ENCODE results near the gene PPP1R1B. TPM values are rescaled to one million over a fixed set of nuclear protein-coding genes. Genes with fewer than 3 reads are reported as not detected.

PPP1R1B gene
- total RNA-seq, 2 experiments from 2014 or later: not detected

- Mint-ChIP-seq H3K27me3 (peaks cover 25% of the 10 kb centered on the region), H3K9me3 (no peaks in the 10 kb centered on the region), H3K4me1 (ENCODE audit: low read depth) (peaks cover 11% of the 10 kb centered on the region), H3K4me3 (no peak overlapping the region), H3K27ac (no peak overlapping the region), H3K36me3 (no peaks in the 10 kb centered on the region)
- no peak for DNase-seq
- ChIA-PET CTCF (interaction anchor here (0.6 to 6.5 kb wide), 14 partner anchors 9 to 496 kb away, joined by 3 to 57 read pairs (median 4); partner anchors contain the start of gene MIEN1), POLR2A (no interaction called here)
- intact Hi-C loops (cut with micrococcal nuclease): no loop called here
Measured at GRCh38 chr17:39669897-39670735, 43.4 kb downstream of the PPP1R1B start.

GRCh38 chr17:39670746-39671145 lies 44.0 kb downstream of the PPP1R1B start:
- DNase-seq: no peak
- ChIA-PET POLR2A (no interaction called here), CTCF (interaction anchor here (0.6 to 6.5 kb wide), 11 partner anchors 9 to 496 kb away, joined by 3 to 57 read pairs (median 4); partner anchors contain the start of gene MIEN1)
- Mint-ChIP-seq H3K27me3 (peaks cover 23% of the 10 kb centered on the region), H3K36me3 (no peaks in the 10 kb centered on the region), H3K4me3 (no peak overlapping the region), H3K4me1 (ENCODE audit: low read depth) (peaks cover 15% of the 10 kb centered on the region), H3K27ac (no peak overlapping the region), H3K9me3 (no peaks in the 10 kb centered on the region)
- intact Hi-C loops (cut with micrococcal nuclease): no loop called here

- Mint-ChIP-seq H3K4me1 (ENCODE audit: low read depth) (peaks cover 26% of the 10 kb centered on the region), H3K27me3 (peaks cover 13% of the 10 kb centered on the region), H3K27ac (no peak overlapping the region), H3K4me3 (no peak overlapping the region), H3K36me3 (no peaks in the 10 kb centered on the region), H3K9me3 (no peaks in the 10 kb centered on the region)
- ChIA-PET CTCF (interaction anchor here (1.2 to 6.5 kb wide), 7 partner anchors 7 to 124 kb away, joined by 3 to 57 read pairs (median 6); partner anchors contain the start of gene MIEN1), POLR2A (no interaction called here)
- DNase-seq: peak; percentile 28
- intact Hi-C loops (cut with micrococcal nuclease): no loop called here
Measured at GRCh38 chr17:39671651-39672521, 45.1 kb downstream of the PPP1R1B start.

DNA sequence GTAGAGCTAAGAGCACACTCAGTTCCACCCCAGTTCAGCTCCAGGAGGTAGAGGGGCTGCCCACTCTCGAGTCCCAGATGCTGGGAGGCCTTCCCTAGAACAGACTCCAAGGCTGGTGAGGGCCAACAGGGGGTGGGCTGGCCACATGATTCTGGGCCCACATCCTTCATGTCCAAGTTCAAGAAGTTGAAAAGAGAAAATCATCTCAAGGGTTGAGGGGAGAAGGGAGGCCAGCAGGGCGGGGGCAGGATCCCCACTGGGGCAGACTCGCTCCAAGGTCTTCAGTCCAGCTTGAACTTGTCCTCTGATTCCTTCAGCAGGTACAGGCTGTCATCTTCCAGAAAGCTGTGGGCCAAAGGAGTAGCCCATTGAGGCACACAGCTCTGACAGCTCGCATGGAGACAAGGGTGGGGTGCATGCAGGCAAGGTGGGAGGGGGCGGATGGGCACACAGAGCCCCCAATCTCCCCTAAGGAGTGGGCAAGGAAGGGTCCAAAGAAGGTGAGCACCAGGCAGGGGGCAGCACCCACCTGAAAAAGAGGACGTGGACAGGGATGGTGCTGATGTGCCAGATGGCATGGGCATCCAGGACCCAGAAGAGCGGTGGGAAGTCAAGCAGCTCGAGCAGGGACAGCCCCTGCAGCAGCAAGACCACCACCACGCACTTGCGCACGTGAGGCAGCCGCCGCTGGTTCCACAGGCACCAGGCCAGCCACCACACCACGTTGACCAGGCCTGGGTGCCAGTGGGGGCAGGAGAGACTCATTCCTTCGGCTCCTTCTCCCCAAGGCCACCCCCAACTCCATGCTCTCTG lies 46.0 kb downstream of the PPP1R1B start:
- Mint-ChIP-seq H3K27me3 (peaks cover 11% of the 10 kb centered on the region), H3K4me3 (no peak overlapping the region), H3K4me1 (ENCODE audit: low read depth) (peaks cover 34% of the 10 kb centered on the region), H3K9me3 (no peaks in the 10 kb centered on the region), H3K36me3 (no peaks in the 10 kb centered on the region), H3K27ac (no peak overlapping the region)
- intact Hi-C loops (cut with micrococcal nuclease): no loop called here
- no peak for DNase-seq
- ChIA-PET POLR2A (no interaction called here), CTCF (interaction anchor here (1.3 to 6.5 kb wide), 4 partner anchors 15 to 51 kb away, joined by 3 to 57 read pairs (median 10); partner anchors contain the start of gene PGAP3)

- no peak for DNase-seq
- peaks cover 37% of the 10 kb centered on the region for H3K4me1 Mint-ChIP-seq (ENCODE audit: low read depth)
- peaks cover 10% of the 10 kb centered on the region for H3K27me3 Mint-ChIP-seq
- intact Hi-C loops (cut with micrococcal nuclease): no loop called here
- no peak overlapping the region for H3K27ac Mint-ChIP-seq
- H3K9me3 Mint-ChIP-seq: no peaks in the 10 kb centered on the region
- POLR2A ChIA-PET: no interaction called here
- no peak overlapping the region for H3K4me3 Mint-ChIP-seq
- CTCF ChIA-PET: interaction anchor here (1.3 to 6.5 kb wide), 3 partner anchors 14 to 52 kb away, joined by 3 to 57 read pairs (median 3); partner anchors contain the start of gene PGAP3
- no peaks in the 10 kb centered on the region for H3K36me3 Mint-ChIP-seq
Measured at GRCh38 chr17:39673335-39674081, 46.8 kb downstream of the PPP1R1B start.

DNA sequence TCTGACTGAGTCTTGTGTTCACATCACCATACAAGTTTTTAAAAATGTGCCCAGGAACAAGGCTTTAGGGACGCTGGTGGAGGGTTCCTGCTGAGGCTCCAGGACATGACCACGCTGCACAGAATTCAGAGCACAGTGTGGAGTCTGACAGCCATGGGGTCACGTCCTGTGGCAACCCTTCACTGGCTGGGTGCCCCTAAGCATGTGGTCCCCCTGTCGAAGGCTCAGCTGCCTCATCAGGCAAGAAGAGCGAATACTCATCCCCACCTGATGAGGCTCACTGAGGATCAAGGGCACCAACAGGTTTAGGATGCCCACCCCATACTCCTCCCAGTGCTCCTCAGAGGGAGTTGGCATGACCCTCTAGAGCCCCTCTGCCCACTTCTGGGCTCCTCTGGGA lies 47.4 kb downstream of the PPP1R1B start:
- H3K9me3 Mint-ChIP-seq: no peaks in the 10 kb centered on the region
- CTCF ChIA-PET: interaction anchor here (1.4 to 6.5 kb wide), 3 partner anchors 14 to 52 kb away, joined by 3 to 57 read pairs (median 19); partner anchors contain the start of gene PGAP3
- no peaks in the 10 kb centered on the region for H3K36me3 Mint-ChIP-seq
- intact Hi-C loops (cut with micrococcal nuclease): no loop called here
- no peak for DNase-seq
- peaks cover 41% of the 10 kb centered on the region for H3K4me1 Mint-ChIP-seq (ENCODE audit: low read depth)
- no peak overlapping the region for H3K4me3 Mint-ChIP-seq
- POLR2A ChIA-PET: no interaction called here
- peaks cover 7% of the 10 kb centered on the region for H3K27me3 Mint-ChIP-seq
- no peak overlapping the region for H3K27ac Mint-ChIP-seq

DNA sequence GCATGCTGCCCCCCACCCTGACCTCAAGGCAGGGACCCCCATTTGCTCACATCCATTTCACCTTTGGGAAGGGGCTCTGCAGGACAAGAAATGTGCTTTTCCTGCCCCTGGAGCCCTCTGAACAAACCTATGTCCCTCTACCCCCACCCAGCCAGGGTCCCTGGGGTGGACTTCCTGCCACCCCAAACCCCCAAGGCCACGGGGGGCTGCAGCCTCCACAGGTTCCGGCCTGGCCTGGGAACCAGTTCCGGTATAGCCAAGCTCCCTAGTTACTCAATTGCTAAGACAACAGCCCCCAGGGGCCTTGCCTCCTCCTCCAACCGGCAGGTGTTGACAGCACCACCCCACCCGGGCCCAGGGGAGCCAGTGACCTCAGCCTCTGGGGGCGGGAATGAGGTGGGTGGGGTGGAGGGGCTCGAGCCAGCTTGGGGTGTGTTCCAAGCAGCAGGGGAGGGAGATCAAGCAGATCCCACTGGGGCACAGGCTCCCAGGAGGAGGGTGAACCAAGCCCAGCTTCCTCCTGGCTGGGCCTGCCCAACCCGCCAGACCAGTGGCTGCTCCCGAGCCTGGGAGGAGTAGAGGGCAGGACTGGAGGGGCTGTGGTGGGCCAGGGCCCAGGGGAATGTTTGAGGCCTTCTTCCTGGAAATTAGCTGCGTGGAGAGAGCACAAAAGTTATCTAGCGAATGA lies 48.1 kb downstream of the PPP1R1B start:
- H3K4me3 Mint-ChIP-seq: no peak overlapping the region
- peaks cover 47% of the 10 kb centered on the region for H3K4me1 Mint-ChIP-seq (ENCODE audit: low read depth)
- no peak overlapping the region for H3K27ac Mint-ChIP-seq
- H3K27me3 Mint-ChIP-seq: peaks cover 2% of the 10 kb centered on the region
- H3K36me3 Mint-ChIP-seq: no peaks in the 10 kb centered on the region
- intact Hi-C loops (cut with micrococcal nuclease): no loop called here
- no peak for DNase-seq
- ChIA-PET CTCF (interaction anchor here (1.9 to 4.3 kb wide), 2 partner anchors 9 to 21 kb away, joined by 5 to 19 read pairs; partner anchors contain the start of gene TCAP), POLR2A (interaction anchor here (0.7 kb wide), 1 partner anchor 13 kb away, joined by 4 read pairs; the partner anchor contains the start of gene PGAP3)
- no peaks in the 10 kb centered on the region for H3K9me3 Mint-ChIP-seq

- ChIA-PET CTCF (interaction anchor here (1.0 to 4.3 kb wide), 4 partner anchors 10 to 55 kb away, joined by 4 to 19 read pairs (median 4); partner anchors contain the start of genes MIEN1 and TCAP), POLR2A (interaction anchor here (0.7 to 1.2 kb wide), 2 partner anchors 12 to 55 kb away, joined by 3 to 4 read pairs; partner anchors contain the start of genes MIEN1 and PGAP3)
Measured at GRCh38 chr17:39675390-39676082, 48.8 kb downstream of the PPP1R1B start.

GRCh38 chr17:39676198-39676819 lies 49.6 kb downstream of the PPP1R1B start:
- intact Hi-C loops (cut with micrococcal nuclease): no loop called here
- H3K4me3 Mint-ChIP-seq: no peak overlapping the region
- POLR2A ChIA-PET: interaction anchor here (1.2 kb wide), 1 partner anchor 54 kb away, joined by 3 read pairs; the partner anchor contains the start of gene MIEN1
- DNase-seq: peak; percentile 67
- CTCF ChIA-PET: interaction anchor here (1.0 to 4.3 kb wide), 4 partner anchors 10 to 54 kb away, joined by 4 to 19 read pairs (median 4); partner anchors contain the start of genes MIEN1 and TCAP
- H3K27ac Mint-ChIP-seq: peak overlapping the region; percentile 19
- peaks cover 61% of the 10 kb centered on the region for H3K4me1 Mint-ChIP-seq (ENCODE audit: low read depth)
- no peaks in the 10 kb centered on the region for H3K36me3 Mint-ChIP-seq
- peaks cover 2% of the 10 kb centered on the region for H3K27me3 Mint-ChIP-seq
- H3K9me3 Mint-ChIP-seq: no peaks in the 10 kb centered on the region

More at GRCh38 chr17:39675390-39676082, 48.8 kb downstream of the PPP1R1B start:
- H3K36me3 Mint-ChIP-seq: no peaks in the 10 kb centered on the region
- no peak overlapping the region for H3K4me3 Mint-ChIP-seq
- H3K27ac Mint-ChIP-seq: peak overlapping the region; percentile 19
- intact Hi-C loops (cut with micrococcal nuclease): no loop called here
- peaks cover 54% of the 10 kb centered on the region for H3K4me1 Mint-ChIP-seq (ENCODE audit: low read depth)
- H3K27me3 Mint-ChIP-seq: peaks cover 2% of the 10 kb centered on the region
- no peaks in the 10 kb centered on the region for H3K9me3 Mint-ChIP-seq
- DNase-seq: no peak

Data from activated CD4-positive, alpha-beta memory T cell treated with anti-CD3 and anti-CD28 coated beads for 36 hours (primary cell).